GM23248 (cell line): ENCODE data around the gene BCL6.

Experiments used
- EZH2 ChIP-seq: fragments of 200-600 bp; sonication (generic); IDR thresholded peaks from 2 replicates; pipeline ENCODE4 v1.6.1; 2018; ENCODE audit warnings: antibody characterized with exemption, mild to moderate bottlenecking; ENCODE audit not compliant: insufficient read depth, poor library complexity, severe bottlenecking
- EZH2phosphoT487 ChIP-seq: fragments of 200-600 bp; sonication (generic); IDR thresholded peaks from 2 replicates; pipeline ENCODE4 v1.6.1; 2018; ENCODE audit warnings: antibody characterized with exemption, moderate library complexity, mild to moderate bottlenecking, low read depth; ENCODE audit not compliant: insufficient read depth

- no peak for TF ChIP-seq EZH2
- no peak for TF ChIP-seq EZH2phosphoT487
Observed at GRCh38 chr3:187745201-187746058, at the start of gene BCL6.
